Kasumi-1 (cell line): ENCODE data around the gene LDLRAD1.
A peak's percentile ranks its signal among the peaks of the same experiment; 100 is the strongest.
"Not testable (repeated sequence)": the region's sequence is repeated elsewhere in the genome, so short reads cannot be mapped to it uniquely, and the experiment has no call there.

ENCODE experiments used
- DNase-seq, 2 experiments: peaks; one replicate each; lab custom pipeline; 2025; lab: John Stamatoyannopoulos, UW

The LDLRAD1 gene

GRCh38 chr1:53992085-53992874, 25.7 kb downstream of the LDLRAD1 start:
- DNase-seq, result no peak

DNA sequence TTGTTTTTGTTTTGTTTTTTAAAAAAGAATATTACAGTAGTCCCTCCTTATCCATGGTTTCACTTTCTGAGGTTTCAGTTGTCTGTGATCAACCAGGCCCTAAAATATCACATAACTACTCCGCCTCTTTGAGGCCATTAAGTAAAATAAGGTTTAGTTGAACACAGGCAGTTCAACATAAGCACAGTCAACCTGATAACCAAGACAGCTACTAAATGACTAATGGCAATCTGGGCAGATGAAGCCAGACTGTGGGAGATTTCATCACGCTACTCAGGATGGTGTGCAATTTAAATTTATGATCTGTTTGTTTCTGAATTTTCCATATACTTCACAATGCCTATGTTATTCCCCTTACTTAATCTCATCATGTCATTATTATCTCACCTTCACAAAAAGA, 30.1 kb downstream of the LDLRAD1 start:
- no peak for DNase-seq

DNA sequence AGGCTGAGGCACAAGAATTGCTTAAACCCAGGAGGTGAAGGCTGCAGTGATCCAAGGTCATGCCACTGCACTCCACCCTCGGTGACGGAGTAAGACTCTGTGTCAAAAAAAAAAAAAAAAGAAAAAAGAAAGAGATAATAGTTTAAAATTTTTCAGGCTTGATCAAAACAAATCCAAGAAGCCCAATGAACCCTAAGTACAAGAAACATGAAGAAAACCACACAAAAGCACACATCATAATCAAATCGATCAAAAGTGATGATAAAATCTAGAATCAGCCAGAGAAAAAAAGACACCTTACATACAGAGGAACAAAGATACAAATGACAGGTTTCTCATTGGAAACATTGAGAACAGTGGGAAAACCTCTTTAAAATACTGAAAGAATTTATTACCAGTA, 31.5 kb downstream of the LDLRAD1 start:
- no peak for DNase-seq

GRCh38 chr1:53984726-53985125, 33.3 kb downstream of the LDLRAD1 start:
- no peak for DNase-seq

- DNase-seq, result no peak
Observed at GRCh38 chr1:53982763-53983104, 35.3 kb downstream of the LDLRAD1 start.

- DNase-seq, result peak; percentile 43 to 53
Observed at GRCh38 chr1:53982034-53982762, 35.8 kb downstream of the LDLRAD1 start.

DNA sequence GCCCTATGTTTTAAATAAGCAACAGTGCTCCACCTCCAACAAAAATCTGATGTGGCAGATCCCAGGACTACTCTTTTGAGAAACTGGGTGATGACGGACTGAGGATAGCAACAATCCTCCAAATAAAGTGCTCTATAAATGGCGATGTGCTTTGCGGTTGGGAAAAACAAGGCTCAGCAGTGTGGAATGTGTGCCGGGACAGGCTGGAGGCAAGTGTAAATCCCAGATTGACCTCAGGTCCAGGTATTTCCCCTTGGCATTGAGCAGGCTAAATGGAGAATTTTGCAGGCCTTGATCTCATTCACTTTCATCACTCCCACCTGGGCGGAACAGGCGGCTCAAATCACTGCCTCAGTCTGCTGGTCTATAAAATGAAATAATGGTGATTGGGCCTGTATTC, 36.8 kb downstream of the LDLRAD1 start:
- DNase-seq, result no peak

DNA sequence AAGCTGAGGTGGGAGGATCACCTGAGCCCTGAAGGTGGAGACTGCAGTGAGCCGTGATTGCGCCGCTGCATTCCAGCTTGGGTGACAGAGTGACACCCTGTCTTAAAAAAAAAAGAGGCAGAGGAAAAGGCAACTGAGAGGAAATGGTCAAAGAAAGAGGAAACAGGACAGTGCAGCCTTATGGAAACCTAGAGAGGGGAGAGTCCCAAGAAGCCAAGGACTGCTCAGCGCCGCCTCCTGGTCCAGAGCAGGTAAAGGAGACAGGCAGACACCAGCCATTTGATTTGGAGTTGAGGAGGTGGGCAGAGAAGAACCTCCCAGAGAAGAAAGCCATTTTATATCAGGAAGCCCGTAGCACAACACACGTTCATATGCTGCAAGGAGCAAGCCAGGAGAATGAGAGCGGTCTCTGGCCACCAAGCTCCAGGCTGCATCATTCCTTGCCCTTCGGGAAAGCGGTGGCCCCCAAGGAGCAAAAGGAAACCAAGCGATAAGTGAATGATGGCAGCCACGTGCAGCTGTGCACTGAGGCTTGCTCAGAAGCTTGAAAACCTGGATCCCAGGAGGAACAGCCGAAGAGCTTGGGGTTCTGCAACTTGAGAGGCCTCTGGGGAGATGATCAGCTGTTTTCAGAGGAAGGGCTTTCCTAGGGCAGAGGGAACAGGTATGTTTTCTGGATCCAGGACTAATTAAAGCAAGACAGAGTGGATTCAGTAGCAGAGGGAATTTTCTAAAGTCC, 38.1 kb downstream of the LDLRAD1 start:
- DNase-seq, result no peak

DNA sequence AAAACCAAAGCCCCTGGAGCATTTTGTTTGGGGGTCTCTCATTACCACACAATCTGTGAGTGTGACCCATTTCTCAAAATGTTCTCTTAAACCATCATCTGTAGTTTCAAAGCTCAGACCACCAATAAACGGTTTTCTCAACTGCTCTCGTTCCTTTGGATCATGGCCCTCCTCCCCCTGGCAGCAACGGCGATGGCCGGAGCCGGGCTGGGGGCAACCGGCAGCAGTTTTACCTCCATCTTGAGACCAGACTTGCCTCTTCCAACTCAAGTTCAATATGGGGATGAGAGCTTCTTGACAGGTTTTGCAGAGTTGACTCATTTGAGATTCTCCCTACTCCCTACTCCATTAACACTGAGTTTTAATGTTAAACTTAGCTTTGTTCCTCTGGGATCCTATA, 42.1 kb downstream of the LDLRAD1 start:
- DNase-seq, result no peak

GRCh38 chr1:53971718-53972117, 46.3 kb downstream of the LDLRAD1 start:
- no peak for DNase-seq

DNA sequence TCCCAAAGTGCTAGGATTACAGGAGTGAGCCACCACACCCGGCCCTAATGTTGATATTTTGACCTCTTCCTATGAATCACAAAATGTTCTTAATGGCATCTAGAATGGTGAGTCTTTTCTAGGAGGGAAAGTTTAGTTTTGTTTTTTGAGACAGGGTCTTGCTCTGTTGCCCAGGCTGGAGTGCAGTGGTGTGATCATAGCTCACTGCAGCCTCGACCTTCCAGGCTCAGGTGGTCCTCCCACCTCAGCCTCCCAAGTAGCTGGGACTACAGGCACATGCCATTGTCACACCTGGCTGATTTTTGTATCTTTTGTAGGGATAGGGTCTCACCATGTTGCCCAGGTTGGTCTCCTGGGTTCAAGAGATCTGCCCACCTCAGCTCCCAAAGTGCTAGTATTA, 48.7 kb downstream of the LDLRAD1 start:
- DNase-seq, result not testable (repeated sequence)

DNA sequence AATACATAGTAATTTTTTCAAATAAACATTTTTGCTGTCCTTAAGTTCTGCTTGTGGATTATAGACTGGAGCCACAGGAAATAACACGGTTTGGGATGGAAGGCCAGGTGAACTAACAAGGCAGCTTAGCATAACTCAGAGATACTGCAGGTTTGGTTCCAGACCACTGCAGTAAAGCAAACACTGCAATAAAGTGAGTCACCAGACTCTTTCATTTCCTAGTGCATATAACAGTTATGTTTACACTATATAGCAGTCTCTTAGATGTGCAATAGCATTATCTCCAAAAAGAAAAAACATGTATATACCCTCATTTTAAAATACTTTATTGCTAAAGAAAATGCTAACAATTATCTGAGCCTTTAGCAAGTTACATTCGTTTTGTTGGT, 49.9 kb downstream of the LDLRAD1 start:
- no peak for DNase-seq

DNA sequence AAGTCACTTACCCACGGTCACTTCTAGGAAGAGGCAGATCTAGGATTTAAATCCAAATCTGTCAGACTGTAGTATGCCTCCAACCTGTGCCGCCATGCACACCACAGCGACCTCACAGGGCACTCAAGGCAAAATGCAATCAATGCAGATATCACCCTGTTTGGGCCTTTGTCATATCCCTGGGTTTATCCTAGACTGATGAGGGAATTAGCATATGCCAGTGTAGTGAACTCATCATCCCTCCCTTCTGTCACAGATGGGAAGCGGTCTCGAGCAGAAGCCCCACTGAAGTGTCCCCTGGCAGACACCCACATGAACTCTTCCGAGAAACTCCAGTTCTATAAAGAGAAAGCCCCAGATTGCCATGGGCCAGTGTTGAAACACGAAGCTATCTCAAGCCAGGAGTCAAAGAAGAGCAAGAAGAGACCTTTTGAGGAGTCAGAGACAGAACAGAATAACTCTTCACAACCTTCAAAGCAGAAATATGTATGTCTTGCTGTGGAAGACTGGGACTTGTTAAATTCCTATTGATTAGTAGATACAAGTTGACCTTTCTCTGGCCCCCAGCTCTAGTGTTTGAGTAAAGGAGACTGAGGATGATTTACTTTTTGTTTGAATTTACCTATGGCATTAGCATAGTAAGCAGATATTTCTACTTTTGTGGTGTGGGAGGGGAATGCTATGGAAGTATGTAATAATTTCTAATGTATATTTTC, 50.4 kb downstream of the LDLRAD1 start:
- no peak for DNase-seq

DNA sequence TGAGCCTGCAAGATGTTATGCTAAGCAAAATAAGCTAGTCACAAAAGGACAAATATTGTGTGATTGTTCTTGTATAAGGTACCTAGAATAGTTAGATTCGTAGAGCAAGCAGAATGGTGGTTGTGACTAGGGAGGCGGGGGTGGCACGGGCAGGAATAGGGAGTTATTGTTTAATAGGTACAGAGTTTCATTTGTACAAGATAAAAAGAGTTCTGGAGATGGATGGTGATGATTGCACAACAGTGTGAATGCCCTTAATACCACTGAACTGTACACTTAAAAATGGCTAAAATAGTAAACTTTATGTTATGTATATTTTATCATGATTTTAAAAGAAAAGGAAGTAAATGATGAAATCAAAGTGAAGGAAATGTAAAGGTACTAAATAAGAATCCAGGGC, 51.2 kb downstream of the LDLRAD1 start:
- DNase-seq, result no peak

GRCh38 chr1:53964109-53964508, 53.9 kb downstream of the LDLRAD1 start:
- DNase-seq, result no peak

DNA sequence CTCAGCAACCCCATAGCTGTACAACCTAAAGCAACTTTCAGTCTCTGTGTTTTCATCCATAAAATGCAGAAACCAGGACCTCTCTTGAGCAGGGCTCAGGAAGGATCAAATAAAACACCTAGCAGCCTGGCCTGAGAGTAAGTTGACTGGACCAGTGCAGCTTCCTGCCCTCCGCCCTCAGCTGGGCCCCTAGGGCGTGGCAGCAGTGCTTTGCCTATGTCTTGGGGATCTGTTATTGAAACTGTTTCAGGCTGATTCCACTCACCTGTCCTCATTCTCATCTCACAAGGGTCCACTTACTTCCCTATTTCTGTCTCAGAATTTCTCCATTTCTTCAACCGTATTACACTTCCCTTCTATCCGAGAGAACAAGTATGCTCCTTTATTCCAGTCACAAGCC, 54.5 kb downstream of the LDLRAD1 start:
- peak in 1 of 2 experiments; percentile 6 for DNase-seq

- DNase-seq, result no peak
Observed at GRCh38 chr1:53962395-53962794, 55.6 kb downstream of the LDLRAD1 start.

GRCh38 chr1:53959664-53960250, 58.2 kb downstream of the LDLRAD1 start:
- peak; percentile 74 to 80 for DNase-seq
